ENCODE data around the gene PAPPA. TPM values are rescaled to one million over a fixed set of nuclear protein-coding genes. Genes with fewer than 3 reads are reported as not detected.

PAPPA gene
- total and polyA plus RNA-seq, 2 of the 8 experiments (the other 6 are each of a cell fraction or from before 2014, with no cell fraction given): 0.18 to 0.63 TPM

DNA sequence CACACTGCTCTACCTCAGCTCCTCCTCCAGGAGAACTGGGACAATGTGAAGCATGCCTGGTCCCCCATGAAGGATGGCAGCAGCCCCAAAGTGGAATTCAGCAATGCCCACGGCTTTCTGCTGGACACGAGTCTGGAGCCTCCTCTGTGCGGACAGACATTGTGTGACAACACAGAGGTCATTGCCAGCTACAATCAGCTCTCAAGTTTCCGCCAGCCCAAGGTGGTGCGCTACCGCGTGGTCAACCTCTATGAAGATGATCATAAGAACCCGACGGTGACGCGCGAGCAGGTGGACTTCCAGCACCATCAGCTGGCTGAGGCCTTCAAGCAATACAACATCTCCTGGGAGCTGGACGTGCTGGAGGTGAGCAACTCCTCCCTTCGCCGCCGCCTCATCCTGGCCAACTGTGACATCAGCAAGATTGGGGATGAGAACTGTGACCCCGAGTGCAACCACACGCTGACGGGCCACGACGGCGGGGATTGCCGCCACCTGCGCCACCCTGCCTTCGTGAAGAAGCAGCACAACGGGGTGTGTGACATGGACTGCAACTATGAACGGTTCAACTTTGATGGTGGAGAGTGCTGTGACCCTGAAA, 34.1 kb downstream of the PAPPA start:
- no peak overlapping the region for H2BK12ac ChIP-seq (ENCODE audit: low read depth, low read length)
- no peaks in the 10 kb centered on the region for H3K79me2 ChIP-seq (ENCODE audit: control insufficient read depth in 1 of 2, insufficient read depth in 2 of 2, low read length in 2 of 2)
- ChIA-PET CTCF (ENCODE audit: partially characterized antibody) (interaction anchor here (1.0 to 1.2 kb wide), 2 partner anchors 13 to 15 kb away, joined by 3 to 4 read pairs; no protein-coding TSS in a partner anchor), POLR2A (ENCODE audit: partially characterized antibody) (no interaction called here)
- H3K4me2 ChIP-seq (ENCODE audit: insufficient read depth in 1 of 2, low read depth in 2 of 2, low read length in 2 of 2): no peak overlapping the region
- no peak overlapping the region for H2BK15ac ChIP-seq (ENCODE audit: low read length)
- H3K79me1 ChIP-seq (ENCODE audit: low read depth, low read length): no peaks in the 10 kb centered on the region
- TF ChIP-seq FOSL1 (IDR thresholded peaks at IDR 0.05; ENCODE audit: insufficient read depth, low read depth, low read length) (no peak), POU5F1 (IDR thresholded peaks at IDR 0.05; ENCODE audit: low read depth, low read length) (no peak), MAFK (IDR thresholded peaks at IDR 0.05; ENCODE audit: low read depth, low read length) (no peak), CTBP2 (IDR thresholded peaks at IDR 0.05; ENCODE audit: borderline replicate concordance, insufficient read depth, insufficient read length, low read length) (no peak), CHD2 (IDR thresholded peaks at IDR 0.05; ENCODE audit: low read length) (no peak), EP300 (IDR thresholded peaks at IDR 0.05; ENCODE audit: borderline replicate concordance in 1 of 2, low read depth in 2 of 2, low read length in 2 of 2) (no peak), SP1 (IDR thresholded peaks at IDR 0.05; ENCODE audit: low read depth, low read length) (no peak), EZH2 (IDR thresholded peaks at IDR 0.05; ENCODE audit: low read depth, low read length, severe bottlenecking) (no peak), TAF1 (IDR thresholded peaks at IDR 0.05; ENCODE audit: low read depth, low read length) (no peak), CBX8 (IDR thresholded peaks at IDR 0.05; ENCODE audit: borderline replicate concordance, low read depth, low read length) (no peak), CHD1 (IDR thresholded peaks at IDR 0.05; ENCODE audit: low read depth, low read length) (no peak), SRF (IDR thresholded peaks at IDR 0.05; ENCODE audit: low read depth, low read length) (no peak)
- TF ChIP-seq, protein P1, sequence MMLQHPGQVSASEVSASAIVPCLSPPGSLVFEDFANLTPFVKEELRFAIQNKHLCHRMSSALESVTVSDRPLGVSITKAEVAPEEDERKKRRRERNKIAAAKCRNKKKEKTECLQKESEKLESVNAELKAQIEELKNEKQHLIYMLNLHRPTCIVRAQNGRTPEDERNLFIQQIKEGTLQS (IDR thresholded peaks at IDR 0.05; ENCODE audit: insufficient read depth, low read depth, low read length): no peak
- no peak overlapping the region for H3K27ac ChIP-seq (ENCODE audit: low read depth, low read length)
- 92% methylated on average over 27 of the region's 27 CpGs; no CpG with 5 or more reads in 1 of the 2 experiments for WGBS, 2 experiments (ENCODE audit: extremely low coverage in 1 of 2, insufficient coverage in 1 of 2, insufficient read length in 1 of 2, insufficient replicate concordance in 2 of 2, low coverage in 1 of 2, low lambda C conversion rate in 2 of 2, missing lambda C conversion rate in 1 of 2)
- H4K20me1 ChIP-seq (replicated peaks in 1 of 2; ENCODE audit: control insufficient read depth in 1 of 2, insufficient read depth in 2 of 2, low read length in 2 of 2): no peaks in the 10 kb centered on the region
- no peaks in the 10 kb centered on the region for H3K4me1 ChIP-seq (replicated peaks in 1 of 4; ENCODE audit: control insufficient read depth in 3 of 4, insufficient read depth in 4 of 4, low read length in 3 of 4)
- FAIRE-seq: no peak
- H3K36me3 ChIP-seq (ENCODE audit: control insufficient read depth in 2 of 4, insufficient read depth in 4 of 4, low read length in 3 of 4): no peaks in the 10 kb centered on the region
- no peaks in the 10 kb centered on the region for H3K27me3 ChIP-seq (replicated peaks in 1 of 4; ENCODE audit: control insufficient read depth in 3 of 4, extremely low read depth in 1 of 4, insufficient read depth in 3 of 4, low read length in 3 of 4)
- no peak overlapping the region for H2AK5ac ChIP-seq (ENCODE audit: low read depth, low read length)
- H4K91ac ChIP-seq (replicated peaks; ENCODE audit: insufficient read length, low read length): no peak overlapping the region
- DNase-seq (ENCODE audit: low read depth in 1 of 2, low spot score in 2 of 2): no peak
- no peak overlapping the region for H3K23ac ChIP-seq (ENCODE audit: insufficient read length)
- H4K8ac ChIP-seq (ENCODE audit: extremely low read depth, insufficient read depth, low read length): no peak overlapping the region
- no peaks in the 10 kb centered on the region for H3K9me3 ChIP-seq (ENCODE audit: insufficient read depth in 2 of 2, low read depth in 1 of 2, low read length in 1 of 2)
- no peak overlapping the region for H4K5ac ChIP-seq (ENCODE audit: insufficient read length, low read depth, low read length)
- no peak overlapping the region for H3K18ac ChIP-seq (ENCODE audit: extremely low read depth, low read length)
- H3K4me3 ChIP-seq (ENCODE audit: extremely low read depth in 1 of 4, insufficient read depth in 2 of 4, low read depth in 3 of 4, low read length in 4 of 4): no peak overlapping the region
- H2BK120ac ChIP-seq (replicated peaks; ENCODE audit: low read depth, low read length): no peak overlapping the region
- no peak overlapping the region for H3K14ac ChIP-seq (ENCODE audit: insufficient read length)
- no peaks in the 10 kb centered on the region; the same call in 1 of the 2 replicates for H3K23me2 ChIP-seq (ENCODE audit: low read depth, low read length)
- no peak overlapping the region for H2BK20ac ChIP-seq (ENCODE audit: low read length)
- no peak overlapping the region for H3K56ac ChIP-seq (replicated peaks; ENCODE audit: insufficient read length, low read depth, low read length)
- H3K4ac ChIP-seq (replicated peaks; ENCODE audit: insufficient read length, low read depth, low read length): no peak overlapping the region
- H2AFZ ChIP-seq (ENCODE audit: low read length): no peak overlapping the region
- no peak overlapping the region for H2BK5ac ChIP-seq (ENCODE audit: low read depth, low read length)
- no peak overlapping the region for H3K9ac ChIP-seq (replicated peaks in 1 of 4; ENCODE audit: extremely low read depth in 1 of 4, low read depth in 3 of 4, low read length in 3 of 4)

Measured in H1 (cell line).